K562 (cell line): ENCODE results near the gene KRT28. TPM values are rescaled to one million over a fixed set of nuclear protein-coding genes. Genes with fewer than 3 reads are reported as not detected.

Source experiments
- ATAC-seq: fragments of 200-7000 bp; cut with Tn5 transposase; 3 replicates; pipeline ENCODE4 v1.9.1; 2020; ENCODE audit warnings: moderate library complexity
- BruUV-seq: library from RNA; stranded (reverse); fragments of 400-500 nt; replicated peaks from 2 replicates; lab custom pipeline; 2021; lab: Mats Ljungman, UMichigan
- CTCF ChIA-PET: fragments of 300-600 bp; formaldehyde crosslinking; extraction: SDS; loops from one replicate; lab custom pipeline; 2021; ENCODE audit warnings: low intra/inter-chr PET ratio; lab: Yijun Ruan, JAX
- POLR2A ChIA-PET: fragments of 300-600, 350-650 bp; sonication (Branson Sonifier 250); formaldehyde crosslinking; extraction: SDS; loops from one replicate; lab custom pipeline; 2021; ENCODE audit warnings: antibody characterized with exemption, inconsistent platforms; lab: Yijun Ruan, JAX
- DNase-seq, 4 experiments: peaks; one replicate each; pipeline versions ENCODE4 v3.0.0 to v3.0.0-alpha.2; 2011 to 2018; ENCODE audit warnings: low spot score in 3 of 4, mixed read lengths in 3 of 4; ENCODE audit errors: extremely low read depth in 1 of 4
- FAIRE-seq: peaks from 2 replicates; lab custom pipeline; 2011; peaks lifted over from hg19 to GRCh38; lab: Jason Lieb, UNC
- H2AFZ ChIP-seq: 2 replicates; pipeline ENCODE4 v1.6.0; 2011; ENCODE audit warnings: low read depth, low read length, control low read depth, inconsistent platforms
- H3K27ac ChIP-seq: fragments of 200-600 bp; 3 replicates; pipeline ENCODE4 v1.8.0; 2011; ENCODE audit warnings: low read depth, mild to moderate bottlenecking, control low read depth, inconsistent platforms, low read length, moderate library complexity, mixed read lengths; ENCODE audit errors: extremely low read depth
- H3K27me3 ChIP-seq, 2 experiments: fragments of 300-600 bp in 1 of 2; 2 replicates in 1 of 2; 3 replicates in 1 of 2; pipeline versions ENCODE4 v1.6.0 to v1.8.0; 2011; ENCODE audit warnings: inconsistent platforms in 2 of 2, low read length in 2 of 2, mild to moderate bottlenecking in 1 of 2, mixed read lengths in 1 of 2, moderate library complexity in 1 of 2; ENCODE audit not compliant: control insufficient read depth in 2 of 2, insufficient read depth in 2 of 2
- H3K36me3 ChIP-seq: fragments of 300-600 bp; 3 replicates; pipeline ENCODE4 v1.8.0; 2011; ENCODE audit warnings: mild to moderate bottlenecking, low read length, inconsistent platforms; ENCODE audit not compliant: control insufficient read depth, insufficient read depth
- H3K4me1 ChIP-seq, 2 experiments: fragments of 200-600 bp in 1 of 2; replicated peaks in 1 of 2; 2 replicates in 1 of 2; 3 replicates in 1 of 2; pipeline versions ENCODE4 v1.5.1 to v1.8.0; 2011; ENCODE audit warnings: inconsistent platforms in 2 of 2, low read length in 2 of 2, mild to moderate bottlenecking in 1 of 2, mixed read lengths in 1 of 2, moderate library complexity in 1 of 2; ENCODE audit not compliant: control insufficient read depth in 2 of 2, insufficient read depth in 2 of 2
- H3K4me2 ChIP-seq: 2 replicates; pipeline ENCODE4 v1.6.1; 2011; ENCODE audit warnings: low read length, control low read depth, inconsistent platforms, mixed read lengths; ENCODE audit not compliant: insufficient read depth
- H3K4me3 ChIP-seq: fragments of 200-600 bp; sonication (generic), shearing (Covaris generic); 2 replicates; pipeline ENCODE4 v1.5.1; 2016; ENCODE audit warnings: control low read depth, inconsistent platforms
- H3K79me2 ChIP-seq: fragments of 200-600 bp; 3 replicates; pipeline ENCODE4 v1.8.0; 2011; ENCODE audit warnings: low read length, inconsistent platforms; ENCODE audit not compliant: control insufficient read depth, insufficient read depth
- H3K9ac ChIP-seq, 2 experiments: 2 replicates each; pipeline versions ENCODE4 v1.6.0 to v1.6.1; 2011; ENCODE audit warnings: low read depth in 2 of 2, low read length in 2 of 2, control low read depth in 1 of 2, inconsistent platforms in 1 of 2, mild to moderate bottlenecking in 1 of 2, mixed read lengths in 1 of 2; ENCODE audit not compliant: insufficient read depth in 1 of 2
- H3K9me1 ChIP-seq: one replicate; pipeline ENCODE4 v1.6.0; 2011; ENCODE audit warnings: inconsistent platforms, mild to moderate bottlenecking, low read length, moderate library complexity; ENCODE audit not compliant: control insufficient read depth, insufficient read depth
- H3K9me3 ChIP-seq: replicated peaks from 2 replicates; pipeline ENCODE4 v1.5.1; 2011; ENCODE audit warnings: low read depth, low read length, inconsistent platforms; ENCODE audit not compliant: control insufficient read depth, insufficient read depth
- H4K20me1 ChIP-seq: replicated peaks from 2 replicates; pipeline ENCODE4 v1.6.1; 2011; ENCODE audit warnings: low read length, inconsistent platforms, mixed read lengths; ENCODE audit not compliant: control insufficient read depth, insufficient read depth
- GMEB1 ChIP-seq: fragments of 250-450 bp; sonication (Bioruptor Pico); IDR thresholded peaks from 2 replicates; pipeline ENCODE4 v1.4.0; 2020; ENCODE audit warnings: mild to moderate bottlenecking
- HLTF ChIP-seq: fragments of 450-650 bp; IDR thresholded peaks from 2 replicates; pipeline ENCODE4 v1.6.1; 2016
- TAF1 ChIP-seq: IDR thresholded peaks from 2 replicates; pipeline ENCODE4 v1.6.1; 2011; ENCODE audit warnings: mild to moderate bottlenecking, low read length, moderate library complexity; ENCODE audit not compliant: insufficient read depth, control insufficient read depth, severe bottlenecking; ENCODE audit errors: extremely low read depth
- ZBTB40 ChIP-seq, 2 experiments: fragments of 450-650 bp in 1 of 2; sonication (generic) in 1 of 2; formaldehyde crosslinking in 1 of 2; IDR thresholded peaks; 2 replicates each; pipeline versions ENCODE4 v1.7.1 to v1.9.0; 2016 to 2022; ENCODE audit warnings: inconsistent platforms in 1 of 2, mild to moderate bottlenecking in 1 of 2, missing genetic modification reagents in 1 of 2
- ZHX1 ChIP-seq: fragments of 150-350 bp; conservative IDR thresholded peaks from 2 replicates; pipeline ENCODE4 v1.6.1; 2014; ENCODE audit warnings: low read length
- ZNF445 ChIP-seq: fragments of 250-450 bp; sonication (Bioruptor Pico); IDR thresholded peaks from 2 replicates; pipeline ENCODE4 v1.4.0; 2020; ENCODE audit warnings: low read depth, mild to moderate bottlenecking, moderate library complexity
- WGBS: fragments of 100-300 bp; shearing (Covaris generic); methylation state at CpG from one replicate; pipeline ENCODE4 v1.1.6; 2016; ENCODE audit warnings: low coverage, mixed read lengths; ENCODE audit not compliant: insufficient coverage; ENCODE audit errors: missing lambda C conversion rate; 5-methylcytosine and 5-hydroxymethylcytosine counted together
- in situ Hi-C: fragments of 300-500 bp; cut with MboI; formaldehyde crosslinking; loops from 4 replicates; pipeline ENCODE4 v1.15.0; 2018; ENCODE audit warnings: inconsistent platforms, mixed read lengths
- intact Hi-C: fragments of 100-400 bp; cut with micrococcal nuclease; formaldehyde crosslinking; loops from 2 replicates; pipeline ENCODE4 v1.14.2; 2022
- polyA plus RNA-seq, 8 experiments: library from polyadenylated mRNA; depleted of rRNA in 4 of 8; stranded (reverse) in 5 of 8; unstranded in 3 of 8; fragments of >200 nt; fragmentation: Nextera tagmentation in 2 of 8; fragmentation: Illumina TruSeq in 1 of 8; extraction: Ambion mirVana in 2 of 8; extraction: Trizol in 1 of 8; gene quantifications; 2 replicates each; pipeline versions ENCODE4 v1.2.1 to v1.2.3, GENCODE V29; 2011 to 2014; ENCODE audit warnings: inconsistent platforms in 1 of 8, missing spikeins in 1 of 8
- total RNA-seq, 7 experiments: library from RNA; depleted of rRNA in 6 of 7; stranded (reverse); fragments of >200 nt in 6 of 7; fragmentation: Illumina TruSeq in 2 of 7; extraction: Trizol in 2 of 7; gene quantifications; 2 replicates each; pipeline versions ENCODE4 v1.2.1 to v1.2.3, GENCODE V29; 2011 to 2021; ENCODE audit warnings: low replicate concordance in 1 of 7

Gene KRT28
- total and polyA plus RNA-seq, 9 of the 15 experiments (the other 6 are each of a cell fraction or from before 2014, with no cell fraction given), result not detected

- H3K4me3 ChIP-seq, result no peak overlapping the region
- WGBS, result 0% methylated on average over 1 of the region's 1 CpG
- ATAC-seq, result no peak
- no peak overlapping the region for H3K27ac ChIP-seq
- intact Hi-C loops (no loop called here), in situ Hi-C loops (no loop called here)
- H3K9me3 ChIP-seq, result no peaks in the 10 kb centered on the region; the same call in 1 of the 2 replicates
- no peak for FAIRE-seq
- H3K4me1 ChIP-seq, result no peaks in the 10 kb centered on the region
- H2AFZ ChIP-seq, result no peak overlapping the region
- H3K9me1 ChIP-seq, result no peaks in the 10 kb centered on the region
- POLR2A ChIA-PET, result interaction anchor here (1.6 kb wide), 1 partner anchor 17 kb away, joined by 3 read pairs; no protein-coding TSS in a partner anchor
- DNase-seq, result no peak
- BruUV-seq, result no TSS peak
- CTCF ChIA-PET, result no interaction called here
- H3K9ac ChIP-seq, result no peak overlapping the region
- H3K4me2 ChIP-seq, result no peak overlapping the region
- H3K36me3 ChIP-seq, result no peaks in the 10 kb centered on the region
- H3K79me2 ChIP-seq, result no peaks in the 10 kb centered on the region
- no peaks in the 10 kb centered on the region for H3K27me3 ChIP-seq
- no peaks in the 10 kb centered on the region for H4K20me1 ChIP-seq
- no peak for TF ChIP-seq ZHX1
- no peak for TF ChIP-seq GMEB1 (CRISPR knock-in tag)
- no peak for TF ChIP-seq ZBTB40 (IDR thresholded peaks at IDR 0.05)
- no peak for TF ChIP-seq ZBTB40 (CRISPR knock-in tag; IDR thresholded peaks at IDR 0.05)
- TF ChIP-seq TAF1, result no peak
- peak; percentile 95 for TF ChIP-seq HLTF
- TF ChIP-seq ZNF445, result no peak
Observed at GRCh38 chr17:40760105-40761016, 39.4 kb downstream of the KRT28 start.
